ENCODE data around the gene SSNA1. TPM values are rescaled to one million over a fixed set of nuclear protein-coding genes. Genes with fewer than 3 reads are reported as not detected.
A peak's percentile ranks its signal among the peaks of the same experiment; 100 is the strongest.

The SSNA1 gene
- total and polyA plus RNA-seq, 9 of the 15 experiments (the other 6 are each of a cell fraction or from before 2014, with no cell fraction given), result 1.9 to 130 (median 57.1) TPM

GRCh38 chr9:137212520-137212919 lies 24.0 kb downstream of the SSNA1 start:
- Histone ChIP-seq H3K79me2 (ENCODE audit: control insufficient read depth, insufficient read depth, low read length) (peaks cover 3% of the 10 kb centered on the region; the same call in 2 of the 3 replicates), H3K27ac (ENCODE audit: extremely low read depth, low read depth, low read length) (no peak overlapping the region), H3K9me3 (replicated peaks; ENCODE audit: control insufficient read depth, insufficient read depth, low read depth, low read length) (no peaks in the 10 kb centered on the region), H3K36me3 (ENCODE audit: control insufficient read depth, insufficient read depth, low read length) (peaks cover 48% of the 10 kb centered on the region; the same call in 2 of the 3 replicates), H3K4me2 (ENCODE audit: insufficient read depth, low read length) (no peak overlapping the region), H4K20me1 (replicated peaks; ENCODE audit: control insufficient read depth, insufficient read depth, low read length) (peaks cover 3% of the 10 kb centered on the region; the same call in 1 of the 2 replicates), H2AFZ (ENCODE audit: low read depth, low read length) (no peak overlapping the region), H3K4me1 (replicated peaks in 1 of 2; ENCODE audit: control insufficient read depth in 2 of 2, insufficient read depth in 2 of 2, low read length in 2 of 2) (peaks cover 5 to 55% of the 10 kb centered on the region in 2 experiments; a peak in 4 of 5 replicates), H3K9me1 (ENCODE audit: control insufficient read depth, insufficient read depth, low read length) (no peaks in the 10 kb centered on the region), H3K27me3 (ENCODE audit: control insufficient read depth in 2 of 2, insufficient read depth in 2 of 2, low read length in 2 of 2) (no peaks in the 10 kb centered on the region), H3K9ac (ENCODE audit: insufficient read depth in 1 of 2, low read depth in 2 of 2, low read length in 2 of 2) (peak overlapping the region in 1 of 2 experiments; percentile 55; a peak in 2 of 4 replicates), H3K4me3 (no peak overlapping the region)
- no peak for FAIRE-seq
- WGBS (ENCODE audit: insufficient coverage, low coverage, missing lambda C conversion rate), result 83% methylated on average over 16 of the region's 21 CpGs
- no peak for DNase-seq (ENCODE audit: extremely low read depth in 1 of 4, low spot score in 3 of 4)
- ATAC-seq, result no peak
- intact Hi-C loops (cut with micrococcal nuclease), result no loop called here
- ChIA-PET POLR2A (interaction anchor here (1.0 kb wide), 1 partner anchor 8 kb away, joined by 3 read pairs; no protein-coding TSS in a partner anchor), CTCF (ENCODE audit: low intra/inter-chr PET ratio) (no interaction called here)
- no TSS peak for BruUV-seq (replicated peaks)
- in situ Hi-C loops (cut with MboI), result no loop called here
- TF ChIP-seq JUNB (CRISPR knock-in tag; conservative IDR thresholded peaks at IDR 0.05), result no peak
- TF ChIP-seq SMARCC2 (IDR thresholded peaks at IDR 0.05; ENCODE audit: low read depth), result no peak
- TF ChIP-seq HMG20A (CRISPR knock-in tag; conservative IDR thresholded peaks at IDR 0.05), result no peak
- TF ChIP-seq, protein P1, sequence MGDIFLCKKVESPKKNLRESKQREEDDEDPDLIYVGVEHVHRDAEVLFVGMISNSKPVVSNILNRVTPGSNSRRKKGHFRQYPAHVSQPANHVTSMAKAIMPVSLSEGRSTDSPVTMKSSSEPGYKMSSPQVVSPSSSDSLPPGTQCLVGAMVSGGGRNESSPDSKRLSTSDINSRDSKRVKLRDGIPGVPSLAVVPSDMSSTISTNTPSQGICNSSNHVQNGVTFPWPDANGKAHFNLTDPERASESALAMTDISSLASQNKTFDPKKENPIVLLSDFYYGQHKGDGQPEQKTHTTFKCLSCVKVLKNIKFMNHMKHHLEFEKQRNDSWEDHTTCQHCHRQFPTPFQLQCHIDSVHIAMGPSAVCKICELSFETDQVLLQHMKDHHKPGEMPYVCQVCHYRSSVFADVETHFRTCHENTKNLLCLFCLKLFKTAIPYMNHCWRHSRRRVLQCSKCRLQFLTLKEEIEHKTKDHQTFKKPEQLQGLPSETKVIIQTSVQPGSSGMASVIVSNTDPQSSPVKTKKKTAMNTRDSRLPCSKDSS (IDR thresholded peaks at IDR 0.05; ENCODE audit: low read depth, partially characterized antibody), result no peak
- TF ChIP-seq ZNF76 (CRISPR knock-in tag; IDR thresholded peaks at IDR 0.05; ENCODE audit: borderline replicate concordance), result no peak
- TF ChIP-seq ZNF436 (CRISPR knock-in tag; IDR thresholded peaks at IDR 0.05), result no peak
- no peak for TF ChIP-seq KLF10 (CRISPR knock-in tag; IDR thresholded peaks at IDR 0.05)
- no peak for TF ChIP-seq GATAD2B (IDR thresholded peaks at IDR 0.05; ENCODE audit: borderline replicate concordance)
- no peak for TF ChIP-seq SMC3 (conservative IDR thresholded peaks at IDR 0.05; ENCODE audit: insufficient read depth, low read depth, low read length)
- no peak for TF ChIP-seq POLR3A (IDR thresholded peaks at IDR 0.05; ENCODE audit: borderline replicate concordance, extremely low read depth, insufficient read depth, insufficient read length)
- TF ChIP-seq, protein P2, sequence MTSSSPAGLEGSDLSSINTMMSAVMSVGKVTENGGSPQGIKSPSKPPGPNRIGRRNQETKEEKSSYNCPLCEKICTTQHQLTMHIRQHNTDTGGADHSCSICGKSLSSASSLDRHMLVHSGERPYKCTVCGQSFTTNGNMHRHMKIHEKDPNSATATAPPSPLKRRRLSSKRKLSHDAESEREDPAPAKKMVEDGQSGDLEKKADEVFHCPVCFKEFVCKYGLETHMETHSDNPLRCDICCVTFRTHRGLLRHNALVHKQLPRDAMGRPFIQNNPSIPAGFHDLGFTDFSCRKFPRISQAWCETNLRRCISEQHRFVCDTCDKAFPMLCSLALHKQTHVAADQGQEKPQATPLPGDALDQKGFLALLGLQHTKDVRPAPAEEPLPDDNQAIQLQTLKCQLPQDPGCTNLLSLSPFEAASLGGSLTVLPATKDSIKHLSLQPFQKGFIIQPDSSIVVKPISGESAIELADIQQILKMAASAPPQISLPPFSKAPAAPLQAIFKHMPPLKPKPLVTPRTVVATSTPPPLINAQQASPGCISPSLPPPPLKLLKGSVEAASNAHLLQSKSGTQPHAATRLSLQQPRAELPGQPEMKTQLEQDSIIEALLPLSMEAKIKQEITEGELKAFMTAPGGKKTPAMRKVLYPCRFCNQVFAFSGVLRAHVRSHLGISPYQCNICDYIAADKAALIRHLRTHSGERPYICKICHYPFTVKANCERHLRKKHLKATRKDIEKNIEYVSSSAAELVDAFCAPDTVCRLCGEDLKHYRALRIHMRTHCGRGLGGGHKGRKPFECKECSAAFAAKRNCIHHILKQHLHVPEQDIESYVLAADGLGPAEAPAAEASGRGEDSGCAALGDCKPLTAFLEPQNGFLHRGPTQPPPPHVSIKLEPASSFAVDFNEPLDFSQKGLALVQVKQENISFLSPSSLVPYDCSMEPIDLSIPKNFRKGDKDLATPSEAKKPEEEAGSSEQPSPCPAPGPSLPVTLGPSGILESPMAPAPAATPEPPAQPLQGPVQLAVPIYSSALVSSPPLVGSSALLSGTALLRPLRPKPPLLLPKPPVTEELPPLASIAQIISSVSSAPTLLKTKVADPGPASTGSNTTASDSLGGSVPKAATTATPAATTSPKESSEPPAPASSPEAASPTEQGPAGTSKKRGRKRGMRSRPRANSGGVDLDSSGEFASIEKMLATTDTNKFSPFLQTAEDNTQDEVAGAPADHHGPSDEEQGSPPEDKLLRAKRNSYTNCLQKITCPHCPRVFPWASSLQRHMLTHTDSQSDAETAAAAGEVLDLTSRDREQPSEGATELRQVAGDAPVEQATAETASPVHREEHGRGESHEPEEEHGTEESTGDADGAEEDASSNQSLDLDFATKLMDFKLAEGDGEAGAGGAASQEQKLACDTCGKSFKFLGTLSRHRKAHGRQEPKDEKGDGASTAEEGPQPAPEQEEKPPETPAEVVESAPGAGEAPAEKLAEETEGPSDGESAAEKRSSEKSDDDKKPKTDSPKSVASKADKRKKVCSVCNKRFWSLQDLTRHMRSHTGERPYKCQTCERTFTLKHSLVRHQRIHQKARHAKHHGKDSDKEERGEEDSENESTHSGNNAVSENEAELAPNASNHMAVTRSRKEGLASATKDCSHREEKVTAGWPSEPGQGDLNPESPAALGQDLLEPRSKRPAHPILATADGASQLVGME (CRISPR knock-in tag; IDR thresholded peaks at IDR 0.05), result no peak
- no peak for TF ChIP-seq ZNF408 (CRISPR knock-in tag; IDR thresholded peaks at IDR 0.05; ENCODE audit: low read depth)
- no peak for TF ChIP-seq ZNF551 (CRISPR knock-in tag; IDR thresholded peaks at IDR 0.05)
- no peak for TF ChIP-seq CSDE1 (IDR thresholded peaks at IDR 0.05)
- TF ChIP-seq ZNF512 (tag; IDR thresholded peaks at IDR 0.05), result no peak
